ENCODE measurements around the gene FAM181B.

The FAM181B gene

GRCh38 chr11:82686211-82686610, 47.5 kb downstream of the FAM181B start:
- H3K27me3 ChIP-seq (ENCODE audit: control insufficient read depth, insufficient read depth, low read length, poor library complexity, severe bottlenecking), result no peaks in the 10 kb centered on the region
- H3K9me3 ChIP-seq (ENCODE audit: control insufficient read depth, low read length), result no peaks in the 10 kb centered on the region
- no peak overlapping the region for H3K27ac ChIP-seq (ENCODE audit: insufficient read depth, low read depth, low read length, poor library complexity, severe bottlenecking)
- no CpG with 5 or more reads among the region's 2 CpGs for WGBS, 2 experiments
- no peak overlapping the region for H3K4me3 ChIP-seq (ENCODE audit: insufficient read depth, low read depth, low read length)
- H3K36me3 ChIP-seq (ENCODE audit: control insufficient read depth, insufficient read depth, low read length), result no peaks in the 10 kb centered on the region
- H3K4me1 ChIP-seq (ENCODE audit: control insufficient read depth, insufficient read depth, low read length), result no peaks in the 10 kb centered on the region

- WGBS, 2 experiments, result 86 to 93% methylated on average over 4 to 5 of the region's 5 CpGs
- Histone ChIP-seq H3K4me3 (ENCODE audit: insufficient read depth, low read depth, low read length) (no peak overlapping the region), H3K27me3 (ENCODE audit: control insufficient read depth, insufficient read depth, low read length, poor library complexity, severe bottlenecking) (no peaks in the 10 kb centered on the region), H3K36me3 (ENCODE audit: control insufficient read depth, insufficient read depth, low read length) (no peaks in the 10 kb centered on the region), H3K9me3 (ENCODE audit: control insufficient read depth, low read length) (no peaks in the 10 kb centered on the region), H3K27ac (ENCODE audit: insufficient read depth, low read depth, low read length, poor library complexity, severe bottlenecking) (no peak overlapping the region), H3K4me1 (ENCODE audit: control insufficient read depth, insufficient read depth, low read length) (no peaks in the 10 kb centered on the region)
Observed at GRCh38 chr11:82683029-82683428, 50.6 kb downstream of the FAM181B start.

GRCh38 chr11:82682003-82682751, 51.5 kb downstream of the FAM181B start:
- Histone ChIP-seq H3K27me3 (ENCODE audit: control insufficient read depth, insufficient read depth, low read length, poor library complexity, severe bottlenecking) (no peaks in the 10 kb centered on the region), H3K36me3 (ENCODE audit: control insufficient read depth, insufficient read depth, low read length) (no peaks in the 10 kb centered on the region), H3K27ac (ENCODE audit: insufficient read depth, low read depth, low read length, poor library complexity, severe bottlenecking) (no peak overlapping the region), H3K9me3 (ENCODE audit: control insufficient read depth, low read length) (no peaks in the 10 kb centered on the region), H3K4me3 (ENCODE audit: insufficient read depth, low read depth, low read length) (no peak overlapping the region), H3K4me1 (ENCODE audit: control insufficient read depth, insufficient read depth, low read length) (no peaks in the 10 kb centered on the region)
- 47 to 57% methylated on average over 6 of the region's 6 CpGs for WGBS, 2 experiments

- Histone ChIP-seq H3K36me3 (ENCODE audit: control insufficient read depth, insufficient read depth, low read length) (no peaks in the 10 kb centered on the region), H3K27me3 (ENCODE audit: control insufficient read depth, insufficient read depth, low read length, poor library complexity, severe bottlenecking) (no peaks in the 10 kb centered on the region), H3K4me1 (ENCODE audit: control insufficient read depth, insufficient read depth, low read length) (no peaks in the 10 kb centered on the region), H3K4me3 (ENCODE audit: insufficient read depth, low read depth, low read length) (no peak overlapping the region), H3K27ac (ENCODE audit: insufficient read depth, low read depth, low read length, poor library complexity, severe bottlenecking) (no peak overlapping the region), H3K9me3 (ENCODE audit: control insufficient read depth, low read length) (no peaks in the 10 kb centered on the region)
- WGBS, 2 experiments, result 78 to 97% methylated on average over 1 of the region's 1 CpG
Observed at GRCh38 chr11:82680252-82680651, 53.4 kb downstream of the FAM181B start.
